Vagina (tissue), 2 donors: ENCODE data around the gene NXT2.

Source experiments
- POLR2A ChIP-seq, 2 donors: fragments of 450-650 bp; IDR thresholded peaks; one replicate each; pipeline ENCODE4 v1.6.1; 2017; ENCODE audit warnings: antibody characterized with exemption in 2 of 2, mild to moderate bottlenecking in 2 of 2, moderate library complexity in 2 of 2
- TF ChIP-seq, protein P1 (sequence below), 3 experiments: fragments of 450-650 bp in 2 of 3; fragments of 200-600 bp in 1 of 3; sonication (generic) in 1 of 3; IDR thresholded peaks; one replicate each; pipeline ENCODE4 v1.5.1; 2017 to 2019; ENCODE audit warnings: antibody characterized with exemption in 3 of 3, mild to moderate bottlenecking in 2 of 3, moderate library complexity in 2 of 3

DNA sequence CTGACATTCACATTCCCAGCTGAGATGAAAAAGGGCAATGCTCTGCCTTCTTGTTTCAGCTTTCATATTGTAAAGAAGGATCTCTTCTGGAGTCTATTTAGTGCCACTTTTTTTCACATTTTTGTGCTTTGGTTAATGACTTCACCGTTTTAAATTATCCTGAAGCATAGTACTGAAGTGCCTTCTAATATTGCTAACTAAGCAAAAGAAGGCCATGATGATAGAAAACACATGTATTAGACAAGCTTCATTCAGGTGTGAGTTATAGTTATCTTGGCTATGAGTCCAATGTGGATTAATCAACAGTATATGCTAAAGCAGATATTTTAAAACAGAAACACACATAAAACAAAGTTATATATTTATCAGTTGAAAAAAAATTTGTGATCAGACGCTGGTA is 40.4 kb downstream of the NXT2 start:
- TF ChIP-seq, protein P1, sequence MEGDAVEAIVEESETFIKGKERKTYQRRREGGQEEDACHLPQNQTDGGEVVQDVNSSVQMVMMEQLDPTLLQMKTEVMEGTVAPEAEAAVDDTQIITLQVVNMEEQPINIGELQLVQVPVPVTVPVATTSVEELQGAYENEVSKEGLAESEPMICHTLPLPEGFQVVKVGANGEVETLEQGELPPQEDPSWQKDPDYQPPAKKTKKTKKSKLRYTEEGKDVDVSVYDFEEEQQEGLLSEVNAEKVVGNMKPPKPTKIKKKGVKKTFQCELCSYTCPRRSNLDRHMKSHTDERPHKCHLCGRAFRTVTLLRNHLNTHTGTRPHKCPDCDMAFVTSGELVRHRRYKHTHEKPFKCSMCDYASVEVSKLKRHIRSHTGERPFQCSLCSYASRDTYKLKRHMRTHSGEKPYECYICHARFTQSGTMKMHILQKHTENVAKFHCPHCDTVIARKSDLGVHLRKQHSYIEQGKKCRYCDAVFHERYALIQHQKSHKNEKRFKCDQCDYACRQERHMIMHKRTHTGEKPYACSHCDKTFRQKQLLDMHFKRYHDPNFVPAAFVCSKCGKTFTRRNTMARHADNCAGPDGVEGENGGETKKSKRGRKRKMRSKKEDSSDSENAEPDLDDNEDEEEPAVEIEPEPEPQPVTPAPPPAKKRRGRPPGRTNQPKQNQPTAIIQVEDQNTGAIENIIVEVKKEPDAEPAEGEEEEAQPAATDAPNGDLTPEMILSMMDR (IDR thresholded peaks at IDR 0.05), result no peak
- no peak for TF ChIP-seq POLR2A (IDR thresholded peaks at IDR 0.05)
